HepG2 (cell line): ENCODE data around the gene CEBPB. TPM values are rescaled to one million over a fixed set of nuclear protein-coding genes. Genes with fewer than 3 reads are reported as not detected.

Source experiments
- ATF7-NPFF ChIP-seq: sonication (generic); formaldehyde crosslinking; IDR thresholded peaks from 2 replicates; pipeline ENCODE4 v1.8.1; 2023; ENCODE audit warnings: mild to moderate bottlenecking, low read depth, missing genetic modification reagents, moderate library complexity
- NFATC3 ChIP-seq: sonication (generic); formaldehyde crosslinking; IDR thresholded peaks from 2 replicates; pipeline ENCODE4 v1.5.1; 2020; ENCODE audit warnings: mild to moderate bottlenecking, missing genetic modification reagents
- NR2F2 ChIP-seq: IDR thresholded peaks from 2 replicates; pipeline ENCODE4 v1.6.1; 2012; ENCODE audit warnings: low read depth, inconsistent platforms, borderline replicate concordance
- ZBTB8A ChIP-seq: sonication (generic); formaldehyde crosslinking; IDR thresholded peaks from 2 replicates; pipeline ENCODE4 v1.4.0; 2020; ENCODE audit warnings: mild to moderate bottlenecking, low read depth, missing genetic modification reagents, borderline replicate concordance
- ZNF720 ChIP-seq: sonication (generic); formaldehyde crosslinking; IDR thresholded peaks from 2 replicates; pipeline ENCODE4 v1.4.0; 2020; ENCODE audit warnings: missing genetic modification reagents
- polyA plus RNA-seq, 8 experiments: library from polyadenylated mRNA; depleted of rRNA in 3 of 8; stranded (reverse) in 7 of 8; unstranded in 1 of 8; fragments of >200 nt; fragmentation: Illumina TruSeq in 4 of 8; extraction: Trizol in 4 of 8; gene quantifications; 2 replicates each; pipeline versions ENCODE4 v1.2.1 to v1.2.3, GENCODE V29; 2011 to 2016; ENCODE audit warnings: low read depth in 4 of 8, missing spikeins in 1 of 8, mixed read lengths in 1 of 8; ENCODE audit not compliant: insufficient read depth in 1 of 8
- total RNA-seq, 5 experiments: library from RNA; depleted of rRNA; stranded (reverse); fragments of >200 nt; fragmentation: Illumina TruSeq; extraction: Trizol; gene quantifications; 2 replicates each; pipeline ENCODE4 v1.2.3, GENCODE V29; 2016; ENCODE audit warnings: low read depth in 1 of 5
- TF ChIP-seq, protein P1 (sequence below): sonication (generic); formaldehyde crosslinking; IDR thresholded peaks from 2 replicates; pipeline ENCODE4 v1.4.0; 2020; ENCODE audit warnings: missing genetic modification reagents
- TF ChIP-seq, protein P2 (sequence below): sonication (generic); formaldehyde crosslinking; IDR thresholded peaks from 2 replicates; pipeline ENCODE4 v1.4.0; 2020; ENCODE audit warnings: mild to moderate bottlenecking, missing genetic modification reagents
- TF ChIP-seq, protein P3 (sequence below): sonication (generic); formaldehyde crosslinking; IDR thresholded peaks from 2 replicates; pipeline ENCODE4 v1.4.0; 2020; ENCODE audit warnings: missing genetic modification reagents, borderline replicate concordance

CEBPB gene
- total and polyA plus RNA-seq, 2 of the 13 experiments (the other 11 are each of a cell fraction or from before 2014, with no cell fraction given), result 18.5 to 28.2 TPM

DNA sequence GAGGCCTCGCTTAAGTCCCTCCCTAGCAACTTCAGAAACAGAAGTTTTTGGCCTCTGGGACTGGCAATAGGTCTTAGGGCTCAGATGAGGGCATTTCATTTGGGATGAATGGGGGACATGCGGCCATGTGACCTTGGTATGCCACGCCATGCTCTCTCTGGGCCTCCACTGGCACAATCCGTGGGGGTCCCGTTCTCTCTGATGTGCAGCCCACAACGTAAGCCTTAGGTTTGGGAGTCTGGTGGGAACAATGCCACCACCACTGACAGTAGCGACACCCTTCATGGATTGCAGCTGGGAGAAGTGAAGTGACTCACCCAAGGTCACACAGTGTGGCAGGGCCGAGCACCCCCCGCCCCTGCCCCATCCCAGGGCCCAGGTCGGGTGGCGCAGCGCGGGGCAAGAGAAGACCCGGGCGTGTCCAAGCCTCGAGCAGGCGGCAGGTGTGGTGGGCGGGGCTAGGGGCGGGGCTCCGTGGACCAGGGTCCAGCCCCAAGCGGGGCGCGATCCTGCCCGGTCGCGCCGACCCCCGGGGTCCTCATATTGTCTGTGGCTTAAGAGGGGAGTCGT lies 864 bp upstream of the CEBPB start (continued):
- TF ChIP-seq ZBTB8A (no peak), NFATC3 (CRISPR knock-in tag) (0 out of 2 replicates have a peak, but pooled peaks have one; percentile 7), NR2F2 (no peak), ATF7-NPFF (no peak; the same call in 1 of the 2 replicates), ZNF720 (CRISPR knock-in tag) (peak; percentile 6; the same call in 1 of the 2 replicates)
- TF ChIP-seq, protein P1, sequence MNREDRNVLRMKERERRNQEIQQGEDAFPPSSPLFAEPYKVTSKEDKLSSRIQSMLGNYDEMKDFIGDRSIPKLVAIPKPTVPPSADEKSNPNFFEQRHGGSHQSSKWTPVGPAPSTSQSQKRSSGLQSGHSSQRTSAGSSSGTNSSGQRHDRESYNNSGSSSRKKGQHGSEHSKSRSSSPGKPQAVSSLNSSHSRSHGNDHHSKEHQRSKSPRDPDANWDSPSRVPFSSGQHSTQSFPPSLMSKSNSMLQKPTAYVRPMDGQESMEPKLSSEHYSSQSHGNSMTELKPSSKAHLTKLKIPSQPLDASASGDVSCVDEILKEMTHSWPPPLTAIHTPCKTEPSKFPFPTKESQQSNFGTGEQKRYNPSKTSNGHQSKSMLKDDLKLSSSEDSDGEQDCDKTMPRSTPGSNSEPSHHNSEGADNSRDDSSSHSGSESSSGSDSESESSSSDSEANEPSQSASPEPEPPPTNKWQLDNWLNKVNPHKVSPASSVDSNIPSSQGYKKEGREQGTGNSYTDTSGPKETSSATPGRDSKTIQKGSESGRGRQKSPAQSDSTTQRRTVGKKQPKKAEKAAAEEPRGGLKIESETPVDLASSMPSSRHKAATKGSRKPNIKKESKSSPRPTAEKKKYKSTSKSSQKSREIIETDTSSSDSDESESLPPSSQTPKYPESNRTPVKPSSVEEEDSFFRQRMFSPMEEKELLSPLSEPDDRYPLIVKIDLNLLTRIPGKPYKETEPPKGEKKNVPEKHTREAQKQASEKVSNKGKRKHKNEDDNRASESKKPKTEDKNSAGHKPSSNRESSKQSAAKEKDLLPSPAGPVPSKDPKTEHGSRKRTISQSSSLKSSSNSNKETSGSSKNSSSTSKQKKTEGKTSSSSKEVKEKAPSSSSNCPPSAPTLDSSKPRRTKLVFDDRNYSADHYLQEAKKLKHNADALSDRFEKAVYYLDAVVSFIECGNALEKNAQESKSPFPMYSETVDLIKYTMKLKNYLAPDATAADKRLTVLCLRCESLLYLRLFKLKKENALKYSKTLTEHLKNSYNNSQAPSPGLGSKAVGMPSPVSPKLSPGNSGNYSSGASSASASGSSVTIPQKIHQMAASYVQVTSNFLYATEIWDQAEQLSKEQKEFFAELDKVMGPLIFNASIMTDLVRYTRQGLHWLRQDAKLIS (CRISPR knock-in tag), result no peak; the same call in 1 of the 2 replicates
- TF ChIP-seq, protein P2, sequence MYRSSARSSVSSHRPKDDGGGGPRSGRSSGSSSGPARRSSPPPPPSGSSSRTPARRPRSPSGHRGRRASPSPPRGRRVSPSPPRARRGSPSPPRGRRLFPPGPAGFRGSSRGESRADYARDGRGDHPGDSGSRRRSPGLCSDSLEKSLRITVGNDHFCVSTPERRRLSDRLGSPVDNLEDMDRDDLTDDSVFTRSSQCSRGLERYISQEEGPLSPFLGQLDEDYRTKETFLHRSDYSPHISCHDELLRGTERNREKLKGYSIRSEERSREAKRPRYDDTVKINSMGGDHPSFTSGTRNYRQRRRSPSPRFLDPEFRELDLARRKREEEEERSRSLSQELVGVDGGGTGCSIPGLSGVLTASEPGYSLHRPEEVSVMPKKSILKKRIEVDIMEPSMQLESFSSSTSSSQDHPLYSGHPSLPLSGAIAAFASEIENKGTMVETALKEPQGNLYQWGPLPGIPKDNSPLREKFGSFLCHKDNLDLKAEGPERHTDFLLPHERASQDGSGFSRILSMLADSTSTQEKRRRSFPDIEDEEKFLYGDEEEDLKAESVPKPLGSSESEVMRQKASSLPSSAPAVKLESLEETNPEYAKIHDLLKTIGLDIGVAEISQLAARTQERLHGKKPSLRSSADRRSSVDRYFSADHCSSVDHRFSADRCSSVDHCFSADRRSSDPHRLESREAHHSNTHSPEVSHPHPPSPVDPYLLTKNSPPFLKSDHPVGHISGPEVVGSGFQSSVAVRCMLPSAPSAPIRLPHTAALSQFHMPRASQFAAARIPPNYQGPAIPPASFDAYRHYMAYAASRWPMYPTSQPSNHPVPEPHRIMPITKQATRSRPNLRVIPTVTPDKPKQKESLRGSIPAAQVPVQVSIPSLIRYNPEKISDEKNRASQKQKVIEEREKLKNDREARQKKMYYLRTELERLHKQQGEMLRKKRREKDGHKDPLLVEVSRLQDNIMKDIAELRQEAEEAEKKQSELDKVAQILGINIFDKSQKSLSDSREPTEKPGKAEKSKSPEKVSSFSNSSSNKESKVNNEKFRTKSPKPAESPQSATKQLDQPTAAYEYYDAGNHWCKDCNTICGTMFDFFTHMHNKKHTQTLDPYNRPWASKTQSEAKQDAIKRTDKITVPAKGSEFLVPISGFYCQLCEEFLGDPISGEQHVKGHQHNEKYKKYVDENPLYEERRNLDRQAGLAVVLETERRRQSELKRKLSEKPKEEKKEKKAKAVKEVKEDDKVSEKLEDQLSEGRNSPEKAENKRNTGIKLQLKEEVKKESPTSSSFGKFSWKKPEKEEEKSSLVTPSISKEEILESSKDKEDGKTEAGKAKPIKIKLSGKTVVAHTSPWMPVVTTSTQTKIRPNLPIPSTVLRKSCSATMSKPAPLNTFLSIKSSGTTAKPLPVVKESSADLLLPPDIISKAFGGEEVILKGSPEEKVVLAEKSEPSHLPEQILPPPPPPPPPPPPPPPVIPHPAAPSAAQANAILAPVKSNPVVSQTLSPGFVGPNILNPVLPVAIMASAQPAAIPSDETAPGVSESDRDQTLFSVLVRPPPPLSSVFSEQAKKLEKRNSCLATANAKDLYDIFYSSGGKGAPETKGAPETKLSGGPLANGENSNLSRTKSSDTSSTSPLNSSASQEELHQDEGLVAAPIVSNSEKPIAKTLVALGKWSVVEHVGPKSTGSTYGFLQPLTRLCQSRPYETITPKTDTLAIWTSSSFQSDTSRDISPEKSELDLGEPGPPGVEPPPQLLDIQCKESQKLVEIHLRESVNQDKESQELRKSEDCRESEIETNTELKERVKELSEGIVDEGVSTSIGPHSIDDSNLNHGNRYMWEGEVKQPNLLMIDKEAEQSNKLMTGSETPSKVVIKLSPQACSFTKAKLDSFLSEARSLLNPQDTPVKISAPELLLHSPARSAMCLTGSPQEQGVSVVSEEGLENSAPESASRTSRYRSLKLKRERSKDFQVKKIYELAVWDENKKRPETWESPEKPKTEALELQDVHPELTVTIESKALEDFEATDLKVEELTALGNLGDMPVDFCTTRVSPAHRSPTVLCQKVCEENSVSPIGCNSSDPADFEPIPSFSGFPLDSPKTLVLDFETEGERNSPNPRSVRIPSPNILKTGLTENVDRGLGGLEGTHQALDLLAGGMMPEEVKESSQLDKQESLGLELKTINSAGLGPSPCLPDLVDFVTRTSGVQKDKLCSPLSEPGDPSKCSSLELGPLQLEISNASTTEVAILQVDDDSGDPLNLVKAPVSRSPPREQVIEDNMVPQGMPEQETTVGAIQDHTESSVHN, result no peak
- TF ChIP-seq, protein P3, sequence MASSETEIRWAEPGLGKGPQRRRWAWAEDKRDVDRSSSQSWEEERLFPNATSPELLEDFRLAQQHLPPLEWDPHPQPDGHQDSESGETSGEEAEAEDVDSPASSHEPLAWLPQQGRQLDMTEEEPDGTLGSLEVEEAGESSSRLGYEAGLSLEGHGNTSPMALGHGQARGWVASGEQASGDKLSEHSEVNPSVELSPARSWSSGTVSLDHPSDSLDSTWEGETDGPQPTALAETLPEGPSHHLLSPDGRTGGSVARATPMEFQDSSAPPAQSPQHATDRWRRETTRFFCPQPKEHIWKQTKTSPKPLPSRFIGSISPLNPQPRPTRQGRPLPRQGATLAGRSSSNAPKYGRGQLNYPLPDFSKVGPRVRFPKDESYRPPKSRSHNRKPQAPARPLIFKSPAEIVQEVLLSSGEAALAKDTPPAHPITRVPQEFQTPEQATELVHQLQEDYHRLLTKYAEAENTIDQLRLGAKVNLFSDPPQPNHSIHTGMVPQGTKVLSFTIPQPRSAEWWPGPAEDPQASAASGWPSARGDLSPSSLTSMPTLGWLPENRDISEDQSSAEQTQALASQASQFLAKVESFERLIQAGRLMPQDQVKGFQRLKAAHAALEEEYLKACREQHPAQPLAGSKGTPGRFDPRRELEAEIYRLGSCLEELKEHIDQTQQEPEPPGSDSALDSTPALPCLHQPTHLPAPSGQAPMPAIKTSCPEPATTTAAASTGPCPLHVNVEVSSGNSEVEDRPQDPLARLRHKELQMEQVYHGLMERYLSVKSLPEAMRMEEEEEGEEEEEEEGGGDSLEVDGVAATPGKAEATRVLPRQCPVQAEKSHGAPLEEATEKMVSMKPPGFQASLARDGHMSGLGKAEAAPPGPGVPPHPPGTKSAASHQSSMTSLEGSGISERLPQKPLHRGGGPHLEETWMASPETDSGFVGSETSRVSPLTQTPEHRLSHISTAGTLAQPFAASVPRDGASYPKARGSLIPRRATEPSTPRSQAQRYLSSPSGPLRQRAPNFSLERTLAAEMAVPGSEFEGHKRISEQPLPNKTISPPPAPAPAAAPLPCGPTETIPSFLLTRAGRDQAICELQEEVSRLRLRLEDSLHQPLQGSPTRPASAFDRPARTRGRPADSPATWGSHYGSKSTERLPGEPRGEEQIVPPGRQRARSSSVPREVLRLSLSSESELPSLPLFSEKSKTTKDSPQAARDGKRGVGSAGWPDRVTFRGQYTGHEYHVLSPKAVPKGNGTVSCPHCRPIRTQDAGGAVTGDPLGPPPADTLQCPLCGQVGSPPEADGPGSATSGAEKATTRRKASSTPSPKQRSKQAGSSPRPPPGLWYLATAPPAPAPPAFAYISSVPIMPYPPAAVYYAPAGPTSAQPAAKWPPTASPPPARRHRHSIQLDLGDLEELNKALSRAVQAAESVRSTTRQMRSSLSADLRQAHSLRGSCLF (CRISPR knock-in tag), result no peak
